ENCODE results near the gene USP10. TPM values are rescaled to one million over a fixed set of nuclear protein-coding genes. Genes with fewer than 3 reads are reported as not detected.
"Not testable (repeated sequence)": the region's sequence is repeated elsewhere in the genome, so short reads cannot be mapped to it uniquely, and the experiment has no call there.

USP10 gene
- total and polyA plus RNA-seq, 2 donors (not counting 1 experiment from before 2014, with no cell fraction given) = 48.6 to 59.1 TPM

DNA sequence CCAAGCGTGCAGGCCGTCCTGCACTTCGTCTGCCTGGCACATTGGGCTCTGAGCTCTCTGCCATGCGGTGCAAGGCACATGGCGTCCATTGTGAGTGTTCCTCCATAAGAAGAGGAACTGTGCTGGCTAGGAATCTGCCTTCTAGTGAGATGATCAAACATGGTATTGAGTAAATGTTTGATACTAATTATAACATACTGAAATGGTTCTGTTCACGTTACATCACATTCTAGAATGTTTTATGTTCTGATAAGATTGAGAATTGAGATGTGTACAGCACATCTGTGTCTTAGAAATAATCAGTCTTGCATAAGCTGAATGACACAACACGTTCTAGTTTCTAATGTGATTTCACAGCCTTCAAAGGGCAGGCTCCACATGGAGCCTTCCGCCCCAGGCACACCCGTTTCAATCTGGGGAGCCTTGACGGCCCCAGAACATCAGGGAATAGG is 42.9 kb downstream of the USP10 start:
- no peak overlapping the region for H2AFZ ChIP-seq (ENCODE audit: low read length)
- peaks cover 3% of the 10 kb centered on the region for H3K36me3 ChIP-seq (ENCODE audit: control insufficient read depth, insufficient read depth, low read length)
- H3K27ac ChIP-seq (ENCODE audit: insufficient read depth, low read length) = no peak overlapping the region
- peaks cover 51% of the 10 kb centered on the region for H3K79me2 ChIP-seq (ENCODE audit: control insufficient read depth, insufficient read depth, low read length)
- peaks cover 29% of the 10 kb centered on the region for H3K4me1 ChIP-seq (ENCODE audit: control insufficient read depth, extremely low read depth, insufficient read depth, low read length)
- no peaks in the 10 kb centered on the region for H4K20me1 ChIP-seq (ENCODE audit: control insufficient read depth, extremely low read depth, insufficient read depth, low read length)
- H3K27me3 ChIP-seq (ENCODE audit: control insufficient read depth, insufficient read depth, low read length) = no peaks in the 10 kb centered on the region
- no peaks in the 10 kb centered on the region for H3K9me3 ChIP-seq (ENCODE audit: control insufficient read depth, insufficient read depth, low read depth, low read length)
- no peak for TF ChIP-seq EZH2 (IDR thresholded peaks at IDR 0.05; ENCODE audit: low read length, missing control alignments)
- TF ChIP-seq, protein P1, sequence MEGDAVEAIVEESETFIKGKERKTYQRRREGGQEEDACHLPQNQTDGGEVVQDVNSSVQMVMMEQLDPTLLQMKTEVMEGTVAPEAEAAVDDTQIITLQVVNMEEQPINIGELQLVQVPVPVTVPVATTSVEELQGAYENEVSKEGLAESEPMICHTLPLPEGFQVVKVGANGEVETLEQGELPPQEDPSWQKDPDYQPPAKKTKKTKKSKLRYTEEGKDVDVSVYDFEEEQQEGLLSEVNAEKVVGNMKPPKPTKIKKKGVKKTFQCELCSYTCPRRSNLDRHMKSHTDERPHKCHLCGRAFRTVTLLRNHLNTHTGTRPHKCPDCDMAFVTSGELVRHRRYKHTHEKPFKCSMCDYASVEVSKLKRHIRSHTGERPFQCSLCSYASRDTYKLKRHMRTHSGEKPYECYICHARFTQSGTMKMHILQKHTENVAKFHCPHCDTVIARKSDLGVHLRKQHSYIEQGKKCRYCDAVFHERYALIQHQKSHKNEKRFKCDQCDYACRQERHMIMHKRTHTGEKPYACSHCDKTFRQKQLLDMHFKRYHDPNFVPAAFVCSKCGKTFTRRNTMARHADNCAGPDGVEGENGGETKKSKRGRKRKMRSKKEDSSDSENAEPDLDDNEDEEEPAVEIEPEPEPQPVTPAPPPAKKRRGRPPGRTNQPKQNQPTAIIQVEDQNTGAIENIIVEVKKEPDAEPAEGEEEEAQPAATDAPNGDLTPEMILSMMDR (conservative IDR thresholded peaks at IDR 0.05 in 1 of 2, IDR thresholded peaks at IDR 0.05 in 1 of 2; ENCODE audit: low read depth in 1 of 2, low read length in 2 of 2) = no peak
- H3K4me2 ChIP-seq (ENCODE audit: extremely low read depth, insufficient read depth, low read length) = no peak overlapping the region
- H3K9ac ChIP-seq (ENCODE audit: insufficient read depth, low read length) = no peak overlapping the region
- DNase-seq (ENCODE audit: low read depth in 2 of 2) = no peak
- H3K4me3 ChIP-seq (replicated peaks in 1 of 4; ENCODE audit: control extremely low read depth in 1 of 4, insufficient read depth in 1 of 4, low read depth in 3 of 4, low read length in 4 of 4) = no peak overlapping the region

DNA sequence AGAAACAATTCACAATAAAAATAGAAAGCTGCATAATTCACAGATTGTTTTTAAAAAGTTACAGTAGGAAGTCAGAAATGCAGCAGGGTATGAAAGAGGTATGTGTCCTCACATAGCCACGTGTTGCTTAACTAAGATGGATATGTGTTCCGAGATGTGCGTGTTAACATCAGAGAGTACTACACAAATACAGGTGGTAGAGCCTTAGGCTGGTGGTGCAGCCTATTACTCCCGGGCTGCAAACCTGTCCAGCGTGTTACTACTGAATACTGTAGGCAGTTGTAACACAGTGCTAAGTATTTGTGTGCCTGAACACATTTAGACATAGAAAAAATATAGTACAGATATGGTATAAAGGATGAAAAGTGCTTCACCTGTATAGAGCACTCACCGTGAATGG is 46.4 kb downstream of the USP10 start:
- no peaks in the 10 kb centered on the region for H3K27me3 ChIP-seq (ENCODE audit: control insufficient read depth, insufficient read depth, low read length)
- no peaks in the 10 kb centered on the region for H3K9me3 ChIP-seq (ENCODE audit: control insufficient read depth, insufficient read depth, low read depth, low read length)
- no peak for DNase-seq (ENCODE audit: low read depth in 2 of 2)
- H3K4me3 ChIP-seq (replicated peaks in 1 of 4; ENCODE audit: control extremely low read depth in 1 of 4, insufficient read depth in 1 of 4, low read depth in 3 of 4, low read length in 4 of 4) = no peak overlapping the region
- H4K20me1 ChIP-seq (ENCODE audit: control insufficient read depth, extremely low read depth, insufficient read depth, low read length) = no peaks in the 10 kb centered on the region
- H3K36me3 ChIP-seq (ENCODE audit: control insufficient read depth, insufficient read depth, low read length) = peaks cover 2% of the 10 kb centered on the region
- H2AFZ ChIP-seq (ENCODE audit: low read length) = no peak overlapping the region
- H3K79me2 ChIP-seq (ENCODE audit: control insufficient read depth, insufficient read depth, low read length) = peaks cover 38% of the 10 kb centered on the region
- H3K9ac ChIP-seq (ENCODE audit: insufficient read depth, low read length) = no peak overlapping the region
- peaks cover 5% of the 10 kb centered on the region for H3K4me1 ChIP-seq (ENCODE audit: control insufficient read depth, extremely low read depth, insufficient read depth, low read length)
- H3K4me2 ChIP-seq (ENCODE audit: extremely low read depth, insufficient read depth, low read length) = no peak overlapping the region
- TF ChIP-seq EZH2 (IDR thresholded peaks at IDR 0.05; ENCODE audit: low read length, missing control alignments) = no peak
- TF ChIP-seq, protein P1 (conservative IDR thresholded peaks at IDR 0.05 in 1 of 2, IDR thresholded peaks at IDR 0.05 in 1 of 2; ENCODE audit: low read depth in 1 of 2, low read length in 2 of 2) = no peak
- H3K27ac ChIP-seq (ENCODE audit: insufficient read depth, low read length) = no peak overlapping the region

DNA sequence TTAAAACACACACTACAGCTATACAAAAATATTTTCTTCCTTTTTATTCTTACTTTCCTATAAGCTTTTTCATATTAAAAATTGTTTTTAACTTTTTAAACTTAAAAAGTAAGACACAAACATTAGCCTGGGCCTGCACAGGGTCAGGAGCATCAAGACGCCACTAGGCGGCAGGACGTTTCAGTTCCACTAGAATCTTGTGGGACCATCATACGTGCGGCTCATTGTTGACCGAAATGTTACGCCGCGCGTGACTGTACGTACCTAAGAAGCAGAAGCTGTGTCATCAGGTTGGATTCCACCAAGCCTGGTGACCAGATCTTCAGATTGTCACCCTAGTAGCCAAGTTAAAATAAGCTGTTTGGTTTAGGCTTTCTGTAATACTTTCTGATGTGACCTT is 47.1 kb downstream of the USP10 start:
- Histone ChIP-seq H3K9ac (ENCODE audit: insufficient read depth, low read length) (no peak overlapping the region), H3K4me2 (ENCODE audit: extremely low read depth, insufficient read depth, low read length) (no peak overlapping the region), H3K9me3 (ENCODE audit: control insufficient read depth, insufficient read depth, low read depth, low read length) (no peaks in the 10 kb centered on the region), H3K4me1 (ENCODE audit: control insufficient read depth, extremely low read depth, insufficient read depth, low read length) (peaks cover 2% of the 10 kb centered on the region), H4K20me1 (ENCODE audit: control insufficient read depth, extremely low read depth, insufficient read depth, low read length) (no peaks in the 10 kb centered on the region), H3K27ac (ENCODE audit: insufficient read depth, low read length) (no peak overlapping the region), H2AFZ (ENCODE audit: low read length) (no peak overlapping the region), H3K27me3 (ENCODE audit: control insufficient read depth, insufficient read depth, low read length) (no peaks in the 10 kb centered on the region), H3K4me3 (replicated peaks in 1 of 4; ENCODE audit: control extremely low read depth in 1 of 4, insufficient read depth in 1 of 4, low read depth in 3 of 4, low read length in 4 of 4) (no peak overlapping the region), H3K36me3 (ENCODE audit: control insufficient read depth, insufficient read depth, low read length) (peaks cover 2% of the 10 kb centered on the region), H3K79me2 (ENCODE audit: control insufficient read depth, insufficient read depth, low read length) (peaks cover 37% of the 10 kb centered on the region)
- TF ChIP-seq, protein P1 (conservative IDR thresholded peaks at IDR 0.05 in 1 of 2, IDR thresholded peaks at IDR 0.05 in 1 of 2; ENCODE audit: low read depth in 1 of 2, low read length in 2 of 2) = peak; percentile 17 to 36
- TF ChIP-seq EZH2 (IDR thresholded peaks at IDR 0.05; ENCODE audit: low read length, missing control alignments) = no peak
- no peak for DNase-seq (ENCODE audit: low read depth in 2 of 2)

DNA sequence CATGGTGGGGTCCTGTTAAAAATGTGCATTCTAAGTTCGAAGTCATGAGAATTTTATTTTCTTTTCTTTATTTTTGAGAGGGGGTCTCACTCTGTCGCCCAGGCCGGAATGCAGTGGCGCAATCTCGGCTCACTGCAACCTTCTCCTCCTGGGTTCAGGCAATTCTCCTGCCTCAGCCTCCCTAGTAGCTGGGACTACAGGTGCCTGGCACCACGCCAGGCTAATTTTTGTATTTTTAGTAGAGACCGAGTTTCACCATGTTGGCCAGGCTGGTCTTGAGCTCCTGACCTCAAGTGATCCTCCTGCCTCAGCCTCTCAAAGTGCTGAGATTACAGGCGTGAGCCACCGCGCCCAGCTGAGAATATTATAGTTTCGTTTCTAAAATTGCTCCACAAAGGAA is 48.4 kb downstream of the USP10 start:
- not testable (repeated sequence) for H4K20me1 ChIP-seq (ENCODE audit: control insufficient read depth, extremely low read depth, insufficient read depth, low read length); H3K9me3 ChIP-seq (ENCODE audit: control insufficient read depth, insufficient read depth, low read depth, low read length); H3K36me3 ChIP-seq (ENCODE audit: control insufficient read depth, insufficient read depth, low read length); H3K27ac ChIP-seq (ENCODE audit: insufficient read depth, low read length); H2AFZ ChIP-seq (ENCODE audit: low read length); H3K9ac ChIP-seq (ENCODE audit: insufficient read depth, low read length); H3K4me3 ChIP-seq (replicated peaks in 1 of 4; ENCODE audit: control extremely low read depth in 1 of 4, insufficient read depth in 1 of 4, low read depth in 3 of 4, low read length in 4 of 4); H3K27me3 ChIP-seq (ENCODE audit: control insufficient read depth, insufficient read depth, low read length); H3K4me1 ChIP-seq (ENCODE audit: control insufficient read depth, extremely low read depth, insufficient read depth, low read length); DNase-seq (ENCODE audit: low read depth in 2 of 2); H3K4me2 ChIP-seq (ENCODE audit: extremely low read depth, insufficient read depth, low read length)
- peaks cover 30% of the 10 kb centered on the region for H3K79me2 ChIP-seq (ENCODE audit: control insufficient read depth, insufficient read depth, low read length)
